IMR-90 (cell line): ENCODE measurements around the gene ZDHHC12.

Experiments used
- BHLHE40 ChIP-seq: fragments of 150-350 bp; IDR thresholded peaks from 2 replicates; pipeline ENCODE4 v1.6.1; 2016; ENCODE audit warnings: mild to moderate bottlenecking, low read depth, low read length
- CEBPB ChIP-seq: IDR thresholded peaks from 2 replicates; pipeline ENCODE4 v1.6.1; 2012; ENCODE audit warnings: low read depth, low read length, improper control_type of control experiment
- FOS ChIP-seq: fragments of 150-350 bp; IDR thresholded peaks from 2 replicates; pipeline ENCODE4 v1.6.1; 2016; ENCODE audit warnings: low read depth, low read length
- MAFK ChIP-seq: IDR thresholded peaks from 2 replicates; pipeline ENCODE4 v1.6.1; 2012; ENCODE audit warnings: low read depth, low read length, improper control_type of control experiment
- MAZ ChIP-seq: IDR thresholded peaks from 2 replicates; pipeline ENCODE4 v1.6.1; 2012; ENCODE audit warnings: low read depth, mild to moderate bottlenecking, low read length, improper control_type of control experiment, moderate library complexity, borderline replicate concordance
- MXI1 ChIP-seq: IDR thresholded peaks from 2 replicates; pipeline ENCODE4 v1.6.1; 2012; ENCODE audit warnings: low read depth, mild to moderate bottlenecking, low read length, moderate library complexity, borderline replicate concordance
- NFE2L2 ChIP-seq: fragments of 150-350 bp; IDR thresholded peaks from 2 replicates; pipeline ENCODE4 v1.6.1; 2016; ENCODE audit warnings: low read depth, mild to moderate bottlenecking, low read length
- POLR2A ChIP-seq: IDR thresholded peaks from 2 replicates; pipeline ENCODE4 v1.6.1; 2012; ENCODE audit warnings: mild to moderate bottlenecking, low read depth, low read length
- RAD21 ChIP-seq: IDR thresholded peaks from 2 replicates; pipeline ENCODE4 v1.6.1; 2012; ENCODE audit warnings: low read length, improper control_type of control experiment
- SMC3 ChIP-seq: fragments of 150-350 bp; IDR thresholded peaks from 2 replicates; pipeline ENCODE4 v1.6.1; 2016; ENCODE audit warnings: low read depth, mild to moderate bottlenecking, antibody characterized with exemption, low read length, moderate library complexity
- TF ChIP-seq, protein P1 (sequence below): conservative IDR thresholded peaks from 2 replicates; pipeline ENCODE4 v1.5.1; 2012; ENCODE audit warnings: mild to moderate bottlenecking, low read depth, low read length, improper control_type of control experiment
- TF ChIP-seq, protein P2 (sequence below): fragments of 150-350 bp; IDR thresholded peaks from 2 replicates; pipeline ENCODE4 v1.6.1; 2017; ENCODE audit warnings: mild to moderate bottlenecking, antibody characterized with exemption, low read length, low read depth
- TF ChIP-seq, protein P3 (sequence below): fragments of 150-350 bp; IDR thresholded peaks from 2 replicates; pipeline ENCODE4 v1.6.1; 2016; ENCODE audit warnings: low read depth, mild to moderate bottlenecking, low read length, moderate library complexity, borderline replicate concordance

DNA sequence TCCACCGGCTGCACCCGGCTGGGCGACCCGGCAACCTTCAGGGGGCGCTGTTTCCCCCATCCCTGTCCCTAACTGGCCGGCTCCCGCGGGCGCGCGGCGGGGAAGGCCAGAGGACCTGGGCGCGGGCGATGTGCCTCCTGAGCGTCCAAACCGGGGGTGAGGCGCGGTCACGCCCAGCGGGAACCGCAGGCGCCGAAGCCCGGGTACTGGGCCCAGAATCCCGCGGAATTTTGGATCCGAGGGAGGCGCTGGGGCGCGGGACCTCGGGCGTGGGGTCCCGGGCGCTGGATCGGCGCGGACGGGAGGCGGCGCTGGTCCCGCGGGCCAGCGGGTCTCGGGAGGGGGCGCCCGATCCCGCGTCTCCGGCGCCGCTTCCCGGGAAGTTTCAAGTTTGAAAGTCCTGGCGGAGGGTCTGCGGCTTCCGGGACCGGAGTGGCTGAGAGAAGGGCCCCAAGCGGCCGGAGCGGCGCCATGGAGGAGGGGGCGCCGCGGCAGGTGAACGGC lies 21.4 kb downstream of the ZDHHC12 start, which contains the start of gene PKN3:
- TF ChIP-seq, protein P1, sequence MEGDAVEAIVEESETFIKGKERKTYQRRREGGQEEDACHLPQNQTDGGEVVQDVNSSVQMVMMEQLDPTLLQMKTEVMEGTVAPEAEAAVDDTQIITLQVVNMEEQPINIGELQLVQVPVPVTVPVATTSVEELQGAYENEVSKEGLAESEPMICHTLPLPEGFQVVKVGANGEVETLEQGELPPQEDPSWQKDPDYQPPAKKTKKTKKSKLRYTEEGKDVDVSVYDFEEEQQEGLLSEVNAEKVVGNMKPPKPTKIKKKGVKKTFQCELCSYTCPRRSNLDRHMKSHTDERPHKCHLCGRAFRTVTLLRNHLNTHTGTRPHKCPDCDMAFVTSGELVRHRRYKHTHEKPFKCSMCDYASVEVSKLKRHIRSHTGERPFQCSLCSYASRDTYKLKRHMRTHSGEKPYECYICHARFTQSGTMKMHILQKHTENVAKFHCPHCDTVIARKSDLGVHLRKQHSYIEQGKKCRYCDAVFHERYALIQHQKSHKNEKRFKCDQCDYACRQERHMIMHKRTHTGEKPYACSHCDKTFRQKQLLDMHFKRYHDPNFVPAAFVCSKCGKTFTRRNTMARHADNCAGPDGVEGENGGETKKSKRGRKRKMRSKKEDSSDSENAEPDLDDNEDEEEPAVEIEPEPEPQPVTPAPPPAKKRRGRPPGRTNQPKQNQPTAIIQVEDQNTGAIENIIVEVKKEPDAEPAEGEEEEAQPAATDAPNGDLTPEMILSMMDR: peak; percentile 58
- TF ChIP-seq POLR2A: no peak
- TF ChIP-seq RAD21: peak; percentile 28
- no peak for TF ChIP-seq MAFK
- no peak for TF ChIP-seq NFE2L2
- TF ChIP-seq, protein P2, sequence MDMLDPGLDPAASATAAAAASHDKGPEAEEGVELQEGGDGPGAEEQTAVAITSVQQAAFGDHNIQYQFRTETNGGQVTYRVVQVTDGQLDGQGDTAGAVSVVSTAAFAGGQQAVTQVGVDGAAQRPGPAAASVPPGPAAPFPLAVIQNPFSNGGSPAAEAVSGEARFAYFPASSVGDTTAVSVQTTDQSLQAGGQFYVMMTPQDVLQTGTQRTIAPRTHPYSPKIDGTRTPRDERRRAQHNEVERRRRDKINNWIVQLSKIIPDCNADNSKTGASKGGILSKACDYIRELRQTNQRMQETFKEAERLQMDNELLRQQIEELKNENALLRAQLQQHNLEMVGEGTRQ: no peak
- TF ChIP-seq MXI1: 0 out of 2 replicates have a peak, but pooled peaks have one; percentile 16
- no peak for TF ChIP-seq FOS
- no peak for TF ChIP-seq CEBPB
- no peak for TF ChIP-seq BHLHE40
- TF ChIP-seq, protein P3, sequence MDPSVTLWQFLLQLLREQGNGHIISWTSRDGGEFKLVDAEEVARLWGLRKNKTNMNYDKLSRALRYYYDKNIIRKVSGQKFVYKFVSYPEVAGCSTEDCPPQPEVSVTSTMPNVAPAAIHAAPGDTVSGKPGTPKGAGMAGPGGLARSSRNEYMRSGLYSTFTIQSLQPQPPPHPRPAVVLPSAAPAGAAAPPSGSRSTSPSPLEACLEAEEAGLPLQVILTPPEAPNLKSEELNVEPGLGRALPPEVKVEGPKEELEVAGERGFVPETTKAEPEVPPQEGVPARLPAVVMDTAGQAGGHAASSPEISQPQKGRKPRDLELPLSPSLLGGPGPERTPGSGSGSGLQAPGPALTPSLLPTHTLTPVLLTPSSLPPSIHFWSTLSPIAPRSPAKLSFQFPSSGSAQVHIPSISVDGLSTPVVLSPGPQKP: no peak
- no peak for TF ChIP-seq MAZ
- no peak for TF ChIP-seq SMC3
